Measurements from ENCODE around the gene SLC2A9. TPM values are rescaled to one million over a fixed set of nuclear protein-coding genes. Genes with fewer than 3 reads are reported as not detected.

The SLC2A9 gene
- total RNA-seq, 4 donors from 2014 or later, result 8.0 to 18.7 (median 11.5) TPM

GRCh38 chr4:9833421-9833820, 187.9 kb downstream of the SLC2A9 start:
- 97% methylated on average over 4 to 5 of the region's 5 CpGs for WGBS, 2 donors
- no peaks in the 10 kb centered on the region for H3K9me3 ChIP-seq
- intact Hi-C loops (cut with DNase I), result no loop called here
- no peak for DNase-seq
- H3K27me3 ChIP-seq, result no peaks in the 10 kb centered on the region
- no peak for TF ChIP-seq CTCF (IDR thresholded peaks at IDR 0.05)
- no peak for TF ChIP-seq POLR2A (IDR thresholded peaks at IDR 0.05)
- peaks cover 0 to 21% (median 0%) of the 10 kb centered on the region in 3 donors for H3K36me3 ChIP-seq
- no peak overlapping the region for H3K4me3 ChIP-seq
- H3K4me1 ChIP-seq, result no peaks in the 10 kb centered on the region
- no peak overlapping the region for H3K27ac ChIP-seq

GRCh38 chr4:9832640-9833039, 188.7 kb downstream of the SLC2A9 start:
- no peak overlapping the region for H3K4me3 ChIP-seq
- no peaks in the 10 kb centered on the region for H3K4me1 ChIP-seq
- WGBS, 2 donors, result 74 to 89% methylated on average over 2 of the region's 2 CpGs
- intact Hi-C loops (cut with DNase I), result no loop called here
- H3K9me3 ChIP-seq, result no peaks in the 10 kb centered on the region
- H3K27ac ChIP-seq, result no peak overlapping the region
- TF ChIP-seq POLR2A (IDR thresholded peaks at IDR 0.05), result no peak
- no peak for TF ChIP-seq CTCF (IDR thresholded peaks at IDR 0.05)
- peaks cover 0 to 21% (median 0%) of the 10 kb centered on the region in 3 donors for H3K36me3 ChIP-seq
- H3K27me3 ChIP-seq, result no peaks in the 10 kb centered on the region
- DNase-seq, result no peak

GRCh38 chr4:9826551-9826950, 194.7 kb downstream of the SLC2A9 start:
- TF ChIP-seq POLR2A (IDR thresholded peaks at IDR 0.05) (no peak), CTCF (IDR thresholded peaks at IDR 0.05) (no peak)
- no peaks in the 10 kb centered on the region for H3K4me1 ChIP-seq
- no peak overlapping the region for H3K4me3 ChIP-seq
- H3K27me3 ChIP-seq, result no peaks in the 10 kb centered on the region
- no peak for DNase-seq
- no peaks in the 10 kb centered on the region for H3K36me3 ChIP-seq
- WGBS, 2 donors, result 82 to 88% methylated on average over 1 of the region's 1 CpG
- intact Hi-C loops (cut with DNase I), result no loop called here
- H3K9me3 ChIP-seq, result no peaks in the 10 kb centered on the region
- H3K27ac ChIP-seq, result no peak overlapping the region

GRCh38 chr4:9825049-9825448, 196.2 kb downstream of the SLC2A9 start:
- no peak overlapping the region for H3K27ac ChIP-seq
- H3K36me3 ChIP-seq, result no peaks in the 10 kb centered on the region
- TF ChIP-seq CTCF (IDR thresholded peaks at IDR 0.05), result no peak
- H3K4me1 ChIP-seq, result no peaks in the 10 kb centered on the region
- intact Hi-C loops (cut with DNase I), result no loop called here
- H3K4me3 ChIP-seq, result no peak overlapping the region
- no peaks in the 10 kb centered on the region for H3K9me3 ChIP-seq
- H3K27me3 ChIP-seq, result no peaks in the 10 kb centered on the region
- DNase-seq, result no peak
- WGBS, 2 donors, result 54 to 73% methylated on average over 3 of the region's 3 CpGs

GRCh38 chr4:9820343-9820742, 201.0 kb downstream of the SLC2A9 start:
- no peak overlapping the region for H3K4me3 ChIP-seq
- intact Hi-C loops (cut with DNase I), result no loop called here
- WGBS, 2 donors, result 68 to 82% methylated on average over 5 of the region's 5 CpGs

More at GRCh38 chr4:9820343-9820742, 201.0 kb downstream of the SLC2A9 start:
- H3K27ac ChIP-seq, result no peak overlapping the region
- no peaks in the 10 kb centered on the region for H3K36me3 ChIP-seq
- no peaks in the 10 kb centered on the region for H3K27me3 ChIP-seq
- H3K4me1 ChIP-seq, result no peaks in the 10 kb centered on the region
- TF ChIP-seq POLR2A (IDR thresholded peaks at IDR 0.05) (no peak), CTCF (IDR thresholded peaks at IDR 0.05) (no peak)
- H3K9me3 ChIP-seq, result no peaks in the 10 kb centered on the region
- DNase-seq, result no peak
